Ovary (tissue), 9 donors: ENCODE data around the gene TESK2. TPM values are rescaled to one million over a fixed set of nuclear protein-coding genes. Genes with fewer than 3 reads are reported as not detected.
A peak's percentile ranks its signal among the peaks of the same experiment; 100 is the strongest.
"Not testable (repeated sequence)": the region's sequence is repeated elsewhere in the genome, so short reads cannot be mapped to it uniquely, and the experiment has no call there.

Experiments used
- DNase-seq, 5 donors: peaks; one replicate each; pipeline ENCODE4 v3.0.0-alpha.2; 2019 to 2020
- H3K27ac ChIP-seq, 2 donors: fragments of 200-600 bp; one replicate each; pipeline versions ENCODE4 v1.5.1 to v1.8.0; 2019 to 2022
- H3K27me3 ChIP-seq: fragments of 200-600 bp; one replicate; pipeline ENCODE4 v1.8.0; 2022
- H3K36me3 ChIP-seq: fragments of 200-600 bp; sonication (generic); one replicate; pipeline ENCODE4 v1.5.1; 2019
- H3K4me1 ChIP-seq: one replicate; pipeline ENCODE4 v1.8.1; 2013; ENCODE audit warnings: mild to moderate bottlenecking, moderate library complexity; ENCODE audit not compliant: insufficient read depth
- H3K4me3 ChIP-seq: fragments of 200-600 bp; sonication (generic); one replicate; pipeline ENCODE4 v1.5.1; 2017
- H3K9me3 ChIP-seq, 2 donors: fragments of 200-600 bp in 1 of 2; sonication (generic) in 1 of 2; one replicate each; pipeline versions ENCODE4 v1.5.1 to v1.8.1; 2013 to 2019; ENCODE audit warnings: mild to moderate bottlenecking in 1 of 2, moderate library complexity in 1 of 2
- EP300 ChIP-seq: sonication (generic); formaldehyde crosslinking; IDR thresholded peaks from one replicate; pipeline ENCODE4 v1.6.1; 2017; ENCODE audit warnings: antibody characterized with exemption
- POLR2A ChIP-seq: fragments of 450-650 bp; IDR thresholded peaks from one replicate; pipeline ENCODE4 v1.6.1; 2017; ENCODE audit warnings: antibody characterized with exemption, mild to moderate bottlenecking, moderate library complexity
- WGBS, 3 donors: extraction: QIAGEN DNeasy Blood & Tissue Kit in 1 of 3; methylation state at CpG; one replicate each; pipeline versions ENCODE4 v1.1.5 to v1.1.7; 2013 to 2017; 5-methylcytosine and 5-hydroxymethylcytosine counted together
- intact Hi-C, 4 donors: fragments of 100-400 bp; cut with DNase I; formaldehyde crosslinking; loops; one replicate each; pipeline versions ENCODE4 v1.11.0 to v1.15.1; 2022 to 2023
- polyA plus RNA-seq, 2 donors: library from polyadenylated mRNA; stranded (reverse); fragments of 200-250 nt in 1 of 2; fragments of 350-450 nt in 1 of 2; fragmentation: Illumina TruSeq in 1 of 2; extraction: RNeasy Lipid Tissue Mini Kit (QIAGEN cat#74804) in 1 of 2; gene quantifications; one replicate each; pipeline ENCODE4 v1.2.3, GENCODE V29; 2013 to 2014
- total RNA-seq, 7 donors: library from RNA; depleted of rRNA in 2 of 7; stranded (reverse); fragments of >200 nt in 2 of 7; fragmentation: NEBNext Ultra II Directional in 3 of 7; extraction: Animal tissue kit (Norgen Biotek cat#: 25700) in 3 of 7; gene quantifications; one replicate each; pipeline versions ENCODE4 v1.1.0 to v1.2.4, GENCODE V29; 2016 to 2023
- TF ChIP-seq, protein P1 (sequence below), 3 donors: fragments of 450-650 bp in 2 of 3; fragments of 200-600 bp in 1 of 3; IDR thresholded peaks; one replicate each; pipeline versions ENCODE4 v1.5.1 to v1.8.0; 2016 to 2022; ENCODE audit warnings: antibody characterized with exemption in 3 of 3, mild to moderate bottlenecking in 1 of 3
- donor health status: DM: no; HTN: no; CAD: no; lungs with moderate emphysema.
- donor health status: DM: no; HTN: no; CAD: no.
- donor health status: Bipolar disorder and iron deficiency.
- donor health status: DM: yes; HTN: yes; CAD: no.
- donor health status: DM: no; HTN: no; CAD: no.
- donor health status: DM: yes; HTN: yes; CAD: no.

The TESK2 gene
- total and polyA plus RNA-seq, 9 donors: 6.7 to 12.5 (median 9.7) TPM

DNA sequence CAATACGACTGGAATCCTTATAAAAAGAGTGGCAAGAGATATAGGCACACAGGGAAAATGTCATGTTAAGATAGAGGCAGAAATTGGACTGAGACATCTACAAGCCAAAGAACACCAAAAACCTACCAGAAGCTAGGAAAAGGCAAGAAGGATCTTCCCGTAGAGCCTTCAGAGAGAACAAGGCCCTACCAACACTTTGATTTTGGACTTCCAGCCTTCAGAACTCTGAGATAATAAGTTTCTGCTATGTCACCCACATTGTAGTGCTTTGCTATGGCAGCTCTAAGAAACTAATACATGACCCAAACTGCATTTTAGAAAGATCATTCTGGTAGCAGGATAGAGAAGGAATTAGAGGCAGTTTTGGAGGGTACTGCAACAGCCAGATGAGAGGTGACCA, 126.7 kb downstream of the TESK2 start:
- Histone ChIP-seq H3K36me3 (no peaks in the 10 kb centered on the region), H3K4me3 (no peak overlapping the region), H3K27ac (no peak overlapping the region), H3K9me3 (no peaks in the 10 kb centered on the region), H3K4me1 (peaks cover 1% of the 10 kb centered on the region), H3K27me3 (no peaks in the 10 kb centered on the region)
- no peak for DNase-seq
- intact Hi-C loops: loop anchor here in 3 of 4 donors (5.0 to 10.0 kb wide), 2 partner anchors 128 to 511 kb away; partner anchors contain the start of gene TESK2 (in 2 of the 3)
- WGBS, 3 donors: 91 to 94% (median 94%) methylated on average over 2 of the region's 2 CpGs
- TF ChIP-seq POLR2A (no peak), EP300 (no peak)
- TF ChIP-seq, protein P1, sequence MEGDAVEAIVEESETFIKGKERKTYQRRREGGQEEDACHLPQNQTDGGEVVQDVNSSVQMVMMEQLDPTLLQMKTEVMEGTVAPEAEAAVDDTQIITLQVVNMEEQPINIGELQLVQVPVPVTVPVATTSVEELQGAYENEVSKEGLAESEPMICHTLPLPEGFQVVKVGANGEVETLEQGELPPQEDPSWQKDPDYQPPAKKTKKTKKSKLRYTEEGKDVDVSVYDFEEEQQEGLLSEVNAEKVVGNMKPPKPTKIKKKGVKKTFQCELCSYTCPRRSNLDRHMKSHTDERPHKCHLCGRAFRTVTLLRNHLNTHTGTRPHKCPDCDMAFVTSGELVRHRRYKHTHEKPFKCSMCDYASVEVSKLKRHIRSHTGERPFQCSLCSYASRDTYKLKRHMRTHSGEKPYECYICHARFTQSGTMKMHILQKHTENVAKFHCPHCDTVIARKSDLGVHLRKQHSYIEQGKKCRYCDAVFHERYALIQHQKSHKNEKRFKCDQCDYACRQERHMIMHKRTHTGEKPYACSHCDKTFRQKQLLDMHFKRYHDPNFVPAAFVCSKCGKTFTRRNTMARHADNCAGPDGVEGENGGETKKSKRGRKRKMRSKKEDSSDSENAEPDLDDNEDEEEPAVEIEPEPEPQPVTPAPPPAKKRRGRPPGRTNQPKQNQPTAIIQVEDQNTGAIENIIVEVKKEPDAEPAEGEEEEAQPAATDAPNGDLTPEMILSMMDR (IDR thresholded peaks at IDR 0.05): no peak

DNA sequence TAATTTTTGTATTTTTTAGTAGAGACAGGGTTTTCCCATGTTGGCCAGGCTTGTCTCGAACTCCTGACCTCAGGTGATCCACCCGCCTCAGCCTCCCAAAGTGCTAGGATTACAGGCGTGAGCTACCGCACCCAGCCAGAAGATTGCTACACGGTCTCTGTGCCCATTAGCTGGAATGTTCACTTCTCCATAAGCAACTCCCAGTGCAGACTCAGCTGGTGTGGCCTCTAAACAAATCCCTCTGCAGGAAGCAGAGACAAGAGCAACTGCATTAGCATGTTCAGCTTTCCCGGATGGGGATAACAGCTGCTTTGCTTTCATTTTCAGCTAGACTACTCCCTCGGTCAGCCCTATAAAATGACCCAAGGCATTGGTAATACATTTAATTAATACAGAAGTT, 130.0 kb downstream of the TESK2 start:
- H3K4me1 ChIP-seq, H3K36me3 ChIP-seq, H3K27me3 ChIP-seq, H3K9me3 ChIP-seq: not testable (repeated sequence)
- peak in 2 of 5 donors; percentile 39 to 45 for DNase-seq
- WGBS, 3 donors: 15 to 34% (median 18%) methylated on average over 7 of the region's 7 CpGs
- peak overlapping the region; percentile 4 for H3K4me3 ChIP-seq
- peak overlapping the region in 1 of 2 donors; percentile 52 for H3K27ac ChIP-seq
- intact Hi-C loops: loop anchor here (1.0 to 10.0 kb wide), 3 partner anchors 131 to 514 kb away; partner anchors contain the start of gene TESK2 (in 2 of the 4)

DNA sequence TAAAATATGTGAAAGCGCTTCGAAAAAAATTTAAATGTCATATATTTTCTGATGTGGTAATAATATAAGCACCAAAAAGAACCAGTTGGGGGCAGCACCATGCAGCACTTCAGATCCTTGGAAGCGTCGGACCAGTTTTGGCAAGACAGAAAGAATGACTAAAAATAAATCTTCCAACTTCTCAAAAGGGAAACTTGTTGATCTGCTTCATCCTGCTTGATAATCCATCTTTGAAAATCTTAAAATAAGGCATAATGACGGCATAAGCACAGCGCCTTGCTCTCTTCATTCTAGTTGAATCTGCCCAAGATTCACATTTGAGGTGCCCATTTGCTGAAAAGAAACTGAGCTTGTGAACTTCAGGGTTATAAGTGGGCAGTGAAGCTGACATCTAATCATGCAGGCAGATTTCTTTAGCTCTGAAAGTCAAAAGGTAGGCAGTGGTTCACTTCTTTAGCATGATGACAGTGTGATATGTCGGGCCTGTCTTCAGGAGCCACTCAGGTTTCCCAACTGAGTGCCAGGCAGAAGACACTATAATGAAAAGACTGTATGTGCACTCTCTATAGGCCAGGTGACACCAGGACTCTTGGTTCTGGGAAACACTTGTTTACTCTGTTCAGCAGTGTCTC, 131.0 kb downstream of the TESK2 start:
- H3K9me3 ChIP-seq: no peaks in the 10 kb centered on the region
- peak; percentile 59 to 81 (median 69) for DNase-seq
- TF ChIP-seq, protein P1 (IDR thresholded peaks at IDR 0.05): peak in 2 of 3 donors; percentile 70 to 78
- no peak for TF ChIP-seq POLR2A
- no peaks in the 10 kb centered on the region for H3K27me3 ChIP-seq
- peaks cover 1% of the 10 kb centered on the region for H3K4me1 ChIP-seq
- H3K4me3 ChIP-seq: no peak overlapping the region
- WGBS, 3 donors: 12 to 15% (median 12%) methylated on average over 7 of the region's 7 CpGs
- no peaks in the 10 kb centered on the region for H3K36me3 ChIP-seq
- H3K27ac ChIP-seq: peak overlapping the region; percentile 31 to 52
- intact Hi-C loops: loop anchor here (1.0 to 10.0 kb wide), 5 partner anchors 132 to 515 kb away; partner anchors contain the start of gene TESK2 (in 2 of the 4)

DNA sequence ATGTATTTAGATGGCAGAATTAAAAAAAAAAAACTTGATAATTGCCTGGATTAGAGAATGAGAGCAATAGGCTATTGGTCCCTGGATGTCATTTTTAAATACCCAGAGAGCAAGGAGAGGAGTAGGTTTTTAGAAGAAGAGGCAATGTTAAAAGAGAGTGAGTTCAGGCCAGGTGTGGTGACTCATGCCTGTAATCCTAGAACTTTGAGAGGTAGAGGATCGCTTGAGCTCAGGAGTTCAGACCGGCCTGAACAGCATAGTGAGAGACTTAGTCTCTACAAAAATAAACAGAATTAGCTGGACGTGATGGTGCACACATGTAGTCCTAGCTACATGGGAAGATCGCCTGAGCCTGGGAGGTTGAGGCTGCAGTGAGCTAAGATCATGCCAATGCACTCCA, 134.8 kb downstream of the TESK2 start:
- DNase-seq: no peak
- 74 to 86% (median 82%) methylated on average over 4 of the region's 4 CpGs for WGBS, 3 donors
- Histone ChIP-seq H3K27ac (no peak overlapping the region), H3K4me3 (no peak overlapping the region), H3K4me1 (peaks cover 2% of the 10 kb centered on the region), H3K27me3 (no peaks in the 10 kb centered on the region), H3K9me3 (no peaks in the 10 kb centered on the region), H3K36me3 (no peaks in the 10 kb centered on the region)
- intact Hi-C loops: loop anchor here in 3 of 4 donors (2.0 to 10.0 kb wide), 3 partner anchors 141 to 211 kb away; no protein-coding TSS in a partner anchor
- TF ChIP-seq EP300 (no peak), POLR2A (no peak)
- TF ChIP-seq, protein P1 (IDR thresholded peaks at IDR 0.05): no peak

DNA sequence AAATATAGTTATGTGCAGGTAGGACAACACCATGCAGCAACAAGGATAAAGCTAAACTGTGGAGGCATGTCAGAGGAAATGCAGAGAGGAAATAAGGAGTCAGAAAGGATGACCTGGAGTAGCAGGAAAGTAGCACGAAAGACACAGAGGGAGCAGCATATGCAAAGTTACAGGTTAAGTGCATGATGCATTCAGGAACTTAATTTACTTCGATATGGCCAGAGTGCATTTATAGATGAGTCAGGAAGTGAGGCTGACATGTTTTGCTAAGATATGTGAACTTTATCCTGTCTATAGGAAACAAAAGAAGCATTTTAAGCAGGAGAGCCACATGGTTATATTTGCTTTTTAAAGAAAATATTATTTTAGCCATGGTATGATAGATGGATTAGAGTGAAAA, 135.3 kb downstream of the TESK2 start:
- Histone ChIP-seq H3K27ac (no peak overlapping the region), H3K36me3 (no peaks in the 10 kb centered on the region), H3K4me3 (no peak overlapping the region), H3K9me3 (no peaks in the 10 kb centered on the region), H3K27me3 (no peaks in the 10 kb centered on the region), H3K4me1 (peaks cover 2% of the 10 kb centered on the region)
- intact Hi-C loops: loop anchor here in 3 of 4 donors (2.0 to 10.0 kb wide), 3 partner anchors 141 to 212 kb away; no protein-coding TSS in a partner anchor
- TF ChIP-seq, protein P1 (IDR thresholded peaks at IDR 0.05): no peak
- TF ChIP-seq POLR2A (no peak), EP300 (no peak)
- WGBS, 3 donors: 67 to 80% (median 72%) methylated on average over 2 of the region's 2 CpGs
- no peak for DNase-seq
